Testis (tissue), 3 donors: ENCODE data around the gene DNAJC17. TPM values are rescaled to one million over a fixed set of nuclear protein-coding genes. Genes with fewer than 3 reads are reported as not detected.

Source experiments
- DNase-seq: peaks from one replicate; pipeline ENCODE4 v3.0.0-alpha.2; 2019
- H3K27ac ChIP-seq, 2 donors: fragments of 200-600 bp; sonication (generic); one replicate each; pipeline ENCODE4 v1.5.1; 2019
- H3K27me3 ChIP-seq: fragments of 200-600 bp; sonication (generic); one replicate; pipeline ENCODE4 v1.5.1; 2019
- H3K36me3 ChIP-seq: fragments of 200-600 bp; sonication (generic); one replicate; pipeline ENCODE4 v1.5.1; 2017; ENCODE audit warnings: low read depth; ENCODE audit errors: missing control alignments
- H3K4me1 ChIP-seq: fragments of 200-600 bp; sonication (generic); one replicate; pipeline ENCODE4 v1.5.1; 2019
- H3K4me3 ChIP-seq, 2 donors: fragments of 200-600 bp; sonication (generic); one replicate each; pipeline ENCODE4 v1.5.1; 2017 to 2019
- H3K9me3 ChIP-seq: fragments of 200-600 bp; sonication (generic); one replicate; pipeline ENCODE4 v1.5.1; 2017
- CTCF ChIP-seq, 3 experiments: fragments of 450-650 bp in 2 of 3; fragments of 200-600 bp in 1 of 3; sonication (generic) in 1 of 3; IDR thresholded peaks; one replicate each; pipeline ENCODE4 v1.5.1; 2016 to 2019; ENCODE audit warnings: antibody characterized with exemption in 3 of 3, mild to moderate bottlenecking in 2 of 3, moderate library complexity in 1 of 3
- POLR2A ChIP-seq: fragments of 450-650 bp; IDR thresholded peaks from one replicate; pipeline ENCODE4 v1.6.1; 2017; ENCODE audit warnings: antibody characterized with exemption, mild to moderate bottlenecking, moderate library complexity
- WGBS, 2 donors: methylation state at CpG; one replicate each; pipeline ENCODE4 v1.1.5; 2018; 5-methylcytosine and 5-hydroxymethylcytosine counted together
- intact Hi-C: fragments of 100-400 bp; cut with DNase I; formaldehyde crosslinking; loops from one replicate; pipeline ENCODE4 v1.15.1; 2023; ENCODE audit warnings: low total_unique reads
- polyA plus RNA-seq: library from polyadenylated mRNA; stranded (reverse); fragments of 350-450 nt; fragmentation: Illumina TruSeq; extraction: RNeasy Lipid Tissue Mini Kit (QIAGEN cat#74804); gene quantifications from one replicate; pipeline ENCODE4 v1.2.3, GENCODE V29; 2014; ENCODE audit warnings: low read depth, low replicate concordance; ENCODE audit not compliant: insufficient read depth
- small RNA-seq, 2 donors: library from RNA; depleted of rRNA; stranded (forward); fragments of <200 nt; gene quantifications; one replicate each; pipeline ENCODE3, GENCODE V24; 2016
- total RNA-seq, 2 donors: library from RNA; depleted of rRNA; stranded (reverse); fragments of >200 nt; gene quantifications; one replicate each; pipeline ENCODE4 v1.2.3, GENCODE V29; 2016

The DNAJC17 gene
- total and polyA plus RNA-seq, 3 donors from 2014 or later: 11.1 to 22.6 (median 21.6) TPM

DNA sequence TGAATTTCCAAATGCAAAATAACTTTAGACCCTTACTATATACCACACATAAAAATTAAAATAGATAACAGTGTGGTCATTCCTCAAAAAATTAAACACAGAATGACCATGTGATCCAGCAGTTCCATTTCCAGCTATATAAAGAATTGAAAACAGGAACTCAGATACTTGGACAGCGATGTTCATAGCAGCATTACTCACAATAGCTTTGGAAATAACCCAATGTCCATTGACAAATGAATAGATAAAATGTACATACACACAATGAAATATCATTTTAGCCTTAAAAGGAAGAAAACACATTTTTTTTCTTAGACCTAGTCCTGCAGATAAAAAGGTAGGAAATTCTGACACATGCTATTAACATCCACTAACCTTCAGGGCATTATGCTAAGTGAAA lies 85.6 kb downstream of the DNAJC17 start:
- H3K9me3 ChIP-seq: no peaks in the 10 kb centered on the region
- no peaks in the 10 kb centered on the region for H3K36me3 ChIP-seq
- H3K4me3 ChIP-seq: no peak overlapping the region
- TF ChIP-seq POLR2A (no peak), CTCF (IDR thresholded peaks at IDR 0.05) (no peak)
- no peaks in the 10 kb centered on the region for H3K4me1 ChIP-seq
- intact Hi-C loops: no loop called here
- WGBS, 2 donors: 78 to 88% methylated on average over 1 of the region's 1 CpG
- H3K27me3 ChIP-seq: no peaks in the 10 kb centered on the region
- no peak for DNase-seq
- H3K27ac ChIP-seq: no peak overlapping the region

- 94% methylated on average over 6 of the region's 6 CpGs for WGBS, 2 donors
- no peaks in the 10 kb centered on the region for H3K27me3 ChIP-seq
- H3K36me3 ChIP-seq: no peaks in the 10 kb centered on the region
- no peak for DNase-seq
- no peak overlapping the region for H3K27ac ChIP-seq
- TF ChIP-seq POLR2A (no peak), CTCF (IDR thresholded peaks at IDR 0.05) (no peak)
- intact Hi-C loops: no loop called here
- H3K4me1 ChIP-seq: no peaks in the 10 kb centered on the region
- H3K4me3 ChIP-seq: no peak overlapping the region
- H3K9me3 ChIP-seq: no peaks in the 10 kb centered on the region
Measured at GRCh38 chr15:40716165-40716564, 91.1 kb downstream of the DNAJC17 start.

Small RNA genes within 50 kb of the gene (small RNA-seq; reads per million reads assigned to genes)
- gene SUMO2P15: 0 reads per million in 2 donors

Other genes with a start within 250 kb of the DNAJC17 start
- gene CCDC32, start 242.4 kb downstream of the DNAJC17 start, total RNA-seq: 10 to 100 TPM; 13.9 to 19.4 TPM
- gene CCDC32, start 242.4 kb downstream of the DNAJC17 start, polyA plus RNA-seq: 18.3 TPM
- 10 to 100 TPM; 12.3 to 14.9 TPM for gene RPUSD2, start 238.2 kb downstream of the DNAJC17 start, total RNA-seq
- gene RPUSD2, start 238.2 kb downstream of the DNAJC17 start, polyA plus RNA-seq: 9.0 TPM
- gene KNL1, start 213.2 kb downstream of the DNAJC17 start, total RNA-seq: 10 to 100 TPM; 50.9 to 66.0 TPM
- 28.7 TPM for gene KNL1, start 213.2 kb downstream of the DNAJC17 start, polyA plus RNA-seq
- 10 to 100 TPM; 13.8 to 16.9 TPM for gene RAD51, start 112.3 kb downstream of the DNAJC17 start, total RNA-seq
- gene RAD51, start 112.3 kb downstream of the DNAJC17 start, polyA plus RNA-seq: 76.1 TPM
- gene RMDN3, start 52.2 kb downstream of the DNAJC17 start, total RNA-seq: 10 to 100 TPM; 31.5 to 33.1 TPM
- 37.3 TPM for gene RMDN3, start 52.2 kb downstream of the DNAJC17 start, polyA plus RNA-seq
- gene GCHFR, start 43.4 kb downstream of the DNAJC17 start, total RNA-seq: 10 to 100 TPM in 1 of 2 donors, 1 to 10 TPM in 1; 8.5 to 15.0 TPM
- gene GCHFR, start 43.4 kb downstream of the DNAJC17 start, polyA plus RNA-seq: 7.4 TPM
- gene C15orf62, start 37.5 kb downstream of the DNAJC17 start, total RNA-seq: under 1 TPM in 1 of 2 donors, not detected in 1; 0.24 TPM
- not detected for gene C15orf62, start 37.5 kb downstream of the DNAJC17 start, polyA plus RNA-seq
- gene ZFYVE19, start 384 bp downstream of the DNAJC17 start, total RNA-seq: 10 to 100 TPM; 22.4 to 38.2 TPM
- 26.3 TPM for gene ZFYVE19, start 384 bp downstream of the DNAJC17 start, polyA plus RNA-seq
- gene PPP1R14D, start 21.2 kb upstream of the DNAJC17 start, total RNA-seq: under 1 TPM; 0.43 to 0.55 TPM
- not detected for gene PPP1R14D, start 21.2 kb upstream of the DNAJC17 start, polyA plus RNA-seq
- 10 to 100 TPM in 1 of 2 donors, 1 to 10 TPM in 1; 9.5 to 10.5 TPM for gene SPINT1, start 36.6 kb upstream of the DNAJC17 start, total RNA-seq
- gene SPINT1, start 36.6 kb upstream of the DNAJC17 start, polyA plus RNA-seq: 7.2 TPM
- under 1 TPM; 0.24 to 0.50 TPM for gene RHOV, start 66.8 kb upstream of the DNAJC17 start, total RNA-seq
- 0.91 TPM for gene RHOV, start 66.8 kb upstream of the DNAJC17 start, polyA plus RNA-seq
- gene VPS18, start 87.0 kb upstream of the DNAJC17 start, total RNA-seq: 10 to 100 TPM; 25.5 to 33.4 TPM
- gene VPS18, start 87.0 kb upstream of the DNAJC17 start, polyA plus RNA-seq: 16.3 TPM
- 1 to 10 TPM; 3.5 to 3.9 TPM for gene DLL4, start 121.9 kb upstream of the DNAJC17 start, total RNA-seq
- 2.0 TPM for gene DLL4, start 121.9 kb upstream of the DNAJC17 start, polyA plus RNA-seq
- 1 to 10 TPM; 2.5 to 5.9 TPM for gene CHAC1, start 146.0 kb upstream of the DNAJC17 start, total RNA-seq
- 1.8 TPM for gene CHAC1, start 146.0 kb upstream of the DNAJC17 start, polyA plus RNA-seq